HG03103 (cell line): ENCODE data around the gene GLI3.

Source experiments
- ATAC-seq: cut with Tn5 transposase; IDR thresholded peaks from one replicate; pipeline ENCODE4 v1.9.1; 2021; ENCODE audit warnings: low read depth; ENCODE audit not compliant: unreplicated experiment

The GLI3 gene

GRCh38 chr7:42059275-42059674 is 177.7 kb downstream of the GLI3 start:
- ATAC-seq, result no peak

GRCh38 chr7:42057331-42057730 is 179.7 kb downstream of the GLI3 start:
- ATAC-seq, result no peak

- ATAC-seq, result no peak
Observed at GRCh38 chr7:42055171-42055570, 181.8 kb downstream of the GLI3 start.

- no peak for ATAC-seq
Observed at GRCh38 chr7:42053834-42054233, 183.2 kb downstream of the GLI3 start.

GRCh38 chr7:42049761-42050160 is 187.2 kb downstream of the GLI3 start:
- no peak for ATAC-seq

GRCh38 chr7:42046483-42046882 is 190.5 kb downstream of the GLI3 start:
- ATAC-seq, result no peak

GRCh38 chr7:42045961-42046360 is 191.0 kb downstream of the GLI3 start:
- ATAC-seq, result no peak

GRCh38 chr7:42039921-42040320 is 197.1 kb downstream of the GLI3 start:
- ATAC-seq, result no peak

GRCh38 chr7:42035210-42035609 is 201.8 kb downstream of the GLI3 start:
- ATAC-seq, result no peak

GRCh38 chr7:42033480-42033879 is 203.5 kb downstream of the GLI3 start:
- ATAC-seq, result no peak

- no peak for ATAC-seq
Observed at GRCh38 chr7:42029405-42029804, 207.6 kb downstream of the GLI3 start.

- no peak for ATAC-seq
Observed at GRCh38 chr7:42027521-42027920, 209.5 kb downstream of the GLI3 start.

GRCh38 chr7:42026622-42027197 is 210.3 kb downstream of the GLI3 start:
- ATAC-seq, result no peak

- no peak for ATAC-seq
Observed at GRCh38 chr7:42025635-42026375, 211.2 kb downstream of the GLI3 start.

- no peak for ATAC-seq
Observed at GRCh38 chr7:42024537-42024936, 212.5 kb downstream of the GLI3 start.

GRCh38 chr7:42023262-42023661 is 213.7 kb downstream of the GLI3 start:
- no peak for ATAC-seq

GRCh38 chr7:42022791-42023190 is 214.2 kb downstream of the GLI3 start:
- no peak for ATAC-seq

- ATAC-seq, result no peak
Observed at GRCh38 chr7:42022056-42022455, 215.0 kb downstream of the GLI3 start.

GRCh38 chr7:42021631-42022030 is 215.4 kb downstream of the GLI3 start:
- no peak for ATAC-seq

GRCh38 chr7:42020061-42020460 is 216.9 kb downstream of the GLI3 start:
- ATAC-seq, result no peak

GRCh38 chr7:42017349-42017986 is 219.5 kb downstream of the GLI3 start:
- ATAC-seq, result no peak

- ATAC-seq, result no peak
Observed at GRCh38 chr7:42016517-42016916, 220.5 kb downstream of the GLI3 start.
